Spinal cord (tissue), 10 donors: ENCODE results near the gene CTNNA3. TPM values are rescaled to one million over a fixed set of nuclear protein-coding genes. Genes with fewer than 3 reads are reported as not detected.
"Not testable (repeated sequence)": the region's sequence is repeated elsewhere in the genome, so short reads cannot be mapped to it uniquely, and the experiment has no call there.

Experiments used
- DNase-seq, 6 donors: peaks; one replicate each; pipeline versions ENCODE4 v3.0.0 to v3.0.0-alpha.2; 2013 to 2015; ENCODE audit warnings: low spot score in 6 of 6, low read depth in 4 of 6
- H3K27ac ChIP-seq: one replicate; pipeline ENCODE4 v1.5.1; 2013; ENCODE audit warnings: low read depth, low read length, control low read depth
- H3K27me3 ChIP-seq: one replicate; pipeline ENCODE4 v1.6.1; 2013; ENCODE audit warnings: low read length; ENCODE audit not compliant: control insufficient read depth, insufficient read depth
- H3K36me3 ChIP-seq: one replicate; pipeline ENCODE4 v1.6.1; 2013; ENCODE audit warnings: low read length; ENCODE audit not compliant: control insufficient read depth, insufficient read depth
- H3K4me1 ChIP-seq: one replicate; pipeline ENCODE4 v1.6.1; 2013; ENCODE audit warnings: low read length; ENCODE audit not compliant: control insufficient read depth, insufficient read depth
- H3K4me3 ChIP-seq: one replicate; pipeline ENCODE4 v1.5.1; 2013; ENCODE audit warnings: low read depth, low read length, control low read depth
- H3K9me3 ChIP-seq: one replicate; pipeline ENCODE4 v1.6.1; 2013; ENCODE audit warnings: low read length; ENCODE audit not compliant: control insufficient read depth, insufficient read depth
- WGBS: methylation state at CpG from one replicate; pipeline ENCODE4 v1.1.5; 2013; ENCODE audit warnings: missing lambda C conversion rate; ENCODE audit not compliant: insufficient coverage; 5-methylcytosine and 5-hydroxymethylcytosine counted together
- polyA plus RNA-seq, 2 donors: library from polyadenylated mRNA; unstranded; fragments of 120-200 nt; gene quantifications; one replicate each; pipeline ENCODE4 v1.2.1, GENCODE V29; 2013; ENCODE audit not compliant: insufficient read length in 2 of 2
- total RNA-seq, 2 donors: library from RNA; depleted of rRNA in 1 of 2; stranded (reverse); fragments of 120-200 nt in 1 of 2; fragments of >200 nt in 1 of 2; gene quantifications; one replicate each; pipeline versions ENCODE4 v1.2.3 to v1.2.4, GENCODE V29; 2013 to 2014
- donor health status: healthy.

CTNNA3 gene
- total and polyA plus RNA-seq, 4 donors = 15.3 to 63.5 (median 41.0) TPM

GRCh38 chr10:67452892-67453291, 243.1 kb downstream of the CTNNA3 start:
- Histone ChIP-seq H3K4me3 (no peak overlapping the region), H3K36me3 (no peaks in the 10 kb centered on the region), H3K4me1 (no peaks in the 10 kb centered on the region), H3K9me3 (no peaks in the 10 kb centered on the region), H3K27me3 (no peaks in the 10 kb centered on the region), H3K27ac (no peak overlapping the region)
- 70% methylated on average over 1 of the region's 1 CpG for WGBS
- no peak for DNase-seq

GRCh38 chr10:67438605-67439304, 257.2 kb downstream of the CTNNA3 start:
- no peaks in the 10 kb centered on the region for H3K27me3 ChIP-seq
- no peaks in the 10 kb centered on the region for H3K36me3 ChIP-seq
- H3K4me1 ChIP-seq = peaks cover 4% of the 10 kb centered on the region
- no peak overlapping the region for H3K4me3 ChIP-seq
- H3K9me3 ChIP-seq = peaks cover 5% of the 10 kb centered on the region
- no peak overlapping the region for H3K27ac ChIP-seq
- 80% methylated on average over 1 of the region's 4 CpGs for WGBS
- peak in 1 of 6 donors; percentile 18 for DNase-seq

- Histone ChIP-seq H3K4me3 (no peak overlapping the region), H3K9me3 (peaks cover 2% of the 10 kb centered on the region), H3K36me3 (no peaks in the 10 kb centered on the region), H3K4me1 (no peaks in the 10 kb centered on the region), H3K27me3 (no peaks in the 10 kb centered on the region), H3K27ac (no peak overlapping the region)
- no CpG with 5 or more reads among the region's 2 CpGs for WGBS
- no peak for DNase-seq
Observed at GRCh38 chr10:67433276-67433675, 262.7 kb downstream of the CTNNA3 start.

GRCh38 chr10:67402620-67403019, 293.4 kb downstream of the CTNNA3 start:
- H3K4me1 ChIP-seq = no peaks in the 10 kb centered on the region
- no peak for DNase-seq
- H3K27ac ChIP-seq = no peak overlapping the region
- no peaks in the 10 kb centered on the region for H3K36me3 ChIP-seq
- 100% methylated on average over 2 of the region's 3 CpGs for WGBS
- H3K9me3 ChIP-seq = peaks cover 2% of the 10 kb centered on the region
- no peaks in the 10 kb centered on the region for H3K27me3 ChIP-seq
- no peak overlapping the region for H3K4me3 ChIP-seq

DNA sequence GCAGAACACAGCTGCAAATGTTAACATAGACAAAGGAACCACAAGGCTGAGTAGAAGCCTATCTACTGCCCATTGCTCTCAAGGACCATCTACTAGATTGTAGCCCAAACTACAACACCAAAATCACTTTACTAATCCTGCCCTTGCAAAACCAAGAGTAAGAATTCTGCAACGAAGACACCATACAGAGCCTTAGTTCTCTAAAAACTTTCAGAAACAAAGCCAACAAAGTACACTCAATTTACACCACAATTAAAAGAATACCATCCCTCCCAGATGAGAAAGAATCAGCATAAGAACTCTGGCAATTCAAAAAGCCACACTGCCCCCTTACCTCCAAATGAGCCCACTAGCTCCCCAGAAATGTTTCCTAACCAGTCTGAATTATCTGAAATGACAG, 294.3 kb downstream of the CTNNA3 start:
- no peak overlapping the region for H3K27ac ChIP-seq
- WGBS = 6% methylated on average over 1 of the region's 1 CpG
- H3K27me3 ChIP-seq = no peaks in the 10 kb centered on the region
- no peaks in the 10 kb centered on the region for H3K36me3 ChIP-seq
- no peaks in the 10 kb centered on the region for H3K4me1 ChIP-seq
- no peak overlapping the region for H3K4me3 ChIP-seq
- peaks cover 2% of the 10 kb centered on the region for H3K9me3 ChIP-seq
- DNase-seq = no peak

GRCh38 chr10:67386841-67387533, 309.0 kb downstream of the CTNNA3 start:
- H3K9me3 ChIP-seq, H3K36me3 ChIP-seq, H3K4me1 ChIP-seq, H3K27ac ChIP-seq, H3K27me3 ChIP-seq: not testable (repeated sequence)
- DNase-seq = peak in 2 of 6 donors; percentile 7 to 25
- 14% methylated on average over 29 of the region's 33 CpGs for WGBS
- H3K4me3 ChIP-seq = peak overlapping the region; percentile 26

DNA sequence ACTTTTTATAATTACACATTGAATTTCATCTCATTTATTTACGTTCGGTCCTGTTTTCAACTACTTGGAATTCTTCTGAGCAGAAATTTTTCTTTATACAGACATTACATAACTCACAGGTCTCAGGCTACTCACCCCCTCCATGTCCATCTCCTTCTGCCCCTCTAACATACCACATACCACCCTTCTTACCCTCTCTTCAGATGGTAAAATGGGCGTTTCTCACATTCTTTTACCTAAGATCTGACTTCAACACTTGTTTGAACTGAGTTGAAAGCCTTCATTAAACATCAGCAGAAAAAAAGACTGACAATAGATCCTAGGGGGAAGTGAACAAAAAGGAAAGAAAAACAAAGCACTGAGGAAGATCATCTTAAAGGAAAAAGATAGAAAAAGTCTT, 309.7 kb downstream of the CTNNA3 start:
- Histone ChIP-seq H3K36me3 (no peaks in the 10 kb centered on the region), H3K4me1 (no peaks in the 10 kb centered on the region), H3K9me3 (no peaks in the 10 kb centered on the region), H3K4me3 (no peak overlapping the region), H3K27ac (no peak overlapping the region), H3K27me3 (no peaks in the 10 kb centered on the region)
- DNase-seq = no peak
- 82% methylated on average over 3 of the region's 3 CpGs for whole genome bisulfite sequencing

GRCh38 chr10:67385566-67385965, 310.4 kb downstream of the CTNNA3 start:
- peak in 1 of 6 donors; percentile 13 for DNase-seq
- Histone ChIP-seq H3K27me3 (no peaks in the 10 kb centered on the region), H3K4me1 (no peaks in the 10 kb centered on the region), H3K36me3 (no peaks in the 10 kb centered on the region), H3K4me3 (no peak overlapping the region), H3K27ac (no peak overlapping the region), H3K9me3 (no peaks in the 10 kb centered on the region)
- WGBS = 100% methylated on average over 1 of the region's 2 CpGs

GRCh38 chr10:67385089-67385488, 310.9 kb downstream of the CTNNA3 start:
- Histone ChIP-seq H3K36me3 (no peaks in the 10 kb centered on the region), H3K27ac (no peak overlapping the region), H3K27me3 (no peaks in the 10 kb centered on the region), H3K4me3 (no peak overlapping the region), H3K4me1 (no peaks in the 10 kb centered on the region), H3K9me3 (no peaks in the 10 kb centered on the region)
- no peak for DNase-seq
